T-helper 2 cell treated with Interferon-gamma antibody and Interleukin-4, amounts not matched to agents 100 ng/mL and 5 ng/mL, for 36 hours (primary cell): ENCODE measurements around the gene TMEM182. TPM values are rescaled to one million over a fixed set of nuclear protein-coding genes. Genes with fewer than 3 reads are reported as not detected.

Source experiments
- intact Hi-C: fragments of 100-400 bp; cut with micrococcal nuclease; formaldehyde crosslinking; loops from one replicate; pipeline ENCODE4 v1.15.1; 2023
- total RNA-seq: library from RNA; stranded (reverse); gene quantifications from 2 replicates; pipeline ENCODE4 v1.2.3, GENCODE V29; 2022

TMEM182 gene
- total RNA-seq, 1 donor from 2014 or later, result 3.2 TPM

DNA sequence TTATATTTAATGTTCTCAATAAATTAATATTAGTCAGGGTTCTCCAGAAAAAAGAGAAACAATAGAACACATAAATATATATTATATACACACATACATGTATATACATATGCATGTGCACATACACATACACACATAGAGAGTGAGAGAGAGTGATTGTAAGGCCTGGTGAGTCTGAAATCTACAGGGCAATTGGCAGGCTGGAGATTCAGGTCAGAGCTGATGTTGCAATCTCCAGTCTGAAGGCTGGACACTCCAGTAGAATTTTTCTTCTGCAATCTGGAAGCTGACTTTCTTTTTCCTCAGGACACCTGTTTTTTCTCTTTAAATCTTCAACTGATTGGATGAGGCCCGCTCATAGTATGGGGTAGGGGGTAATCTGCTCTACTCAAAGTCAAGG, 3.2 kb downstream of the TMEM182 start:
- intact Hi-C loops, result no loop called here

DNA sequence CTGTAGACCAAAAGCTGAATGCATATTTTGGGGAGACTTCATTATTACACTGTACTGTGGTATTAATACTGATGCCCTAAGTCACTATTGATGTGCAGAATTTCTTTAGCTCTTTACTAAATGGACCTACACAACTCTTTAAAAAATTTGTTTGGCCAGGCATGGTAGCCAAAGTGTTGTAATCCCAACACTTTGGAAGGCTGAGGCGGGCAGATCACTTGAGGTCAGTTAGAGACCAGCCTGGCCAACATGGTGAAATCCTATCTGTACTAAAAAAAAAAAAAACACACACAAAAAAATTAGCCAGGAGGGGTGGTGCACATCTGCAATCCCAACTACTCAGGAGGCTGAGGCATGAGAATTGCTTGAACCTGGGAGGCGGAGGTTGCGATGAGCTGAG, 6.4 kb downstream of the TMEM182 start:
- intact Hi-C loops, result no loop called here

DNA sequence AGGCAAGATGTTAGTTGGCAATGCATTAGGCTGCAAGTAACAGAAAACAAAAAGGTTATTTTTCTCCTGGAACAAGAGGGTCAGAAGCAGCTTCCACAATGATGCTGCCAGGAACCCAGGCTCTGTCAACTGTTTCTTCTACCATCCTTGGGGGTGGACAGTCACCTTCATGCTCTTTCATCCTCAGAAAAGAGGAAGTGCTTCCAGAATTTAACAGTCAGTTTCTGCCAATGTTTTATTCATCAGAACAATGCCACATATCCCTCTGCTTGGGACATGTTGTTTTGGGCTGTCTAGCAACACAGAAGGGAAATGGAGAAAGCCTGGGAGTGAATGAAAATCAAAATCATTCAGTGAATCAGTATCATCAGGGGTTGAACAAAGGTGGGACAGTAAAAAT, 7.1 kb downstream of the TMEM182 start:
- intact Hi-C loops, result no loop called here

DNA sequence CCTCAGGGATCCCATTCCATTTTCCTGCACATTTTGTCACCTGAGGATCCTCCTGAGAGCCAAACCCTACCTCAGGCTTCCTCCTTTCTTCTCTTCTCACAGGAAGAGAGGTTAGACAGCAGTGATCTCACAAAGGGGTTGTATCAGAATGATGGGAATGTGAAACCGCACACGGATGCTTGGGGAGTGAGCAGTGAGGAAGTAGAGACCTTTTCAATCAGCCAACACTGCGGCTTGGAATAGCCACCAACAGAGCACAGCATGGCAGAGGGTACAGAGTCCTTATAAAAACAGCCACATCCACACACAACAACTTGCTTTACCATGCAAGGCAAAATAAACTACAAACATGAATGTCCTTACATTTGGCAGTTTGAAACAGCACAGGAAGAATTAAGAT, 8.7 kb downstream of the TMEM182 start:
- intact Hi-C loops, result no loop called here

DNA sequence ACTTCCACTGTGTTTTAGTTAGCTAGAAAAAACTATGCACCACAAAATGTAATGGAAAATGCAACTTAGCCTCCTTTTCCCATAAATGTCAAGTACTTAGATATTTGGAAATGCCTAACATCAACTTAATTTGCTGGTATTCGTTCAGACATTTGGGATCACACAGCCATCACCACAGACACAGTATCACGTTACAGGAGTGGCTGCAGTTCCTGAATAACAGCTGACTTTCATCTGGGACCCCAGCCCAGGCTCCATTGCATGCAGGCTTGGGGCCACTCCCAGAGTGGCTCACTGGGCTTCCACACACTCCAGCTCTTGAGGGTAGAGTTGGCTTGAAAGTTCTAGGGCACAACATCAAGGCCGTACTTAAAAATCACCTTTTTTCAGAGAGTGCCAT, 9.3 kb downstream of the TMEM182 start:
- intact Hi-C loops, result no loop called here

DNA sequence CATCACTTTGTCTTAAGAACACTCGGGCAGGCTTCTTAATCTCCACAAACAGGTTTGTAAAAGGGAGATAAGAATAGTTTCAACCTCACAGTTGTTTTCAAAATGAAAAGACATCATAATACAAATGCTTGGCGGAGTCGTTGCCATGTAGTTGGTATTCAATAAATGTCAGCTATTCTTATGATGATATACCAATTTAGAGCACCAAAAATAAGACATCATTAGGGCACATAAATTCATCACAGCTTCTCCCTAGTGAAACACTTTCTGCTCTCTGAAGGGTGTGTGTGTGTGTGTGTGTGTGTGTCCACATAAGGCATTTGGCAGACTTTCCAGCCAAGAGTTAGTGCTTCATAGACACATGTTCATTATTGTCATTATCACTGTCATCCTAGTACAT, 10.8 kb downstream of the TMEM182 start:
- intact Hi-C loops, result no loop called here

DNA sequence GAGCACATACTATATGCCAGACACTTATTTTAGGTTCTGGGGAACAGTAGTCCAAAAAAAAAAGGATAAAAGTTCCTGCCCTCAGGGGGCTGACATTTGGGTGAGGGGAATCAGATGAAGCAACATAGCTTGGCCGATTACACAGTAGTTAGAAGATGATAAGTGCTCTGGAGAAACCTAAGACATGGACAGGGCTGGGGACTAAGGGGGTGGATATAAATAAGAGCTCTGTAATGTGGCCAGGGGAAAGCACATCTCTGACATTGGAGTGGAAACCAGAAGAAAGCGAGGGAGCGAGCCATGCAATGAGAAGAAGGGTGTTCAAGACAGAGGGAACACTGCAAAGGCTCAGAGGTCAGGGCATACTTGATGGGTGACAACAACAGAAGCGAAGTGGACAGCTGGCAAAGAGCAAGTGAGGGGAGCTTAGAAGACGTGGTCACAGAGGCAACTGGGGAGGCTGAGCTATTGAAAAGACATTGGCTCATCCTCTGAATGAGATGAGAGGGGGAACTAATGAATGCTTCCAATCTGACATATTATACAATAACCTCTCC, 11.4 kb downstream of the TMEM182 start:
- intact Hi-C loops, result no loop called here

DNA sequence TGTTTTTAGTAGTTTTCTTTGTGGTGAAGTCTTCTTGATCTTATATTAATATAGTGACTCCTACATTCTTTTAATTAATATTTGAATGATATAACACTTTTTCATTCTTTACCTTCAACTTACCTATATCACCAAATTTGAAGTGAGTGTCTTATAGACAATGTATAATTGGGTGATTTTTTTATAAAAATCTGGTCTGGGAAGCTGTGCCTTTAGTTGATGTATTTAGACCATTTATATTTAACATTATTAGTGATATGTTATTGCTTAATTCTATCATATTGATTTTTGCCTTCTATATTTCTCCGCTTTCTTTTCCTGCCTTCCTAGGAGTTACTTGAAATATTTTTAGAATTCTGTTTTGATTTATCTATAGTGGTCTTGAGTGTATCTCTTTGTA, 16.4 kb downstream of the TMEM182 start:
- intact Hi-C loops, result no loop called here

DNA sequence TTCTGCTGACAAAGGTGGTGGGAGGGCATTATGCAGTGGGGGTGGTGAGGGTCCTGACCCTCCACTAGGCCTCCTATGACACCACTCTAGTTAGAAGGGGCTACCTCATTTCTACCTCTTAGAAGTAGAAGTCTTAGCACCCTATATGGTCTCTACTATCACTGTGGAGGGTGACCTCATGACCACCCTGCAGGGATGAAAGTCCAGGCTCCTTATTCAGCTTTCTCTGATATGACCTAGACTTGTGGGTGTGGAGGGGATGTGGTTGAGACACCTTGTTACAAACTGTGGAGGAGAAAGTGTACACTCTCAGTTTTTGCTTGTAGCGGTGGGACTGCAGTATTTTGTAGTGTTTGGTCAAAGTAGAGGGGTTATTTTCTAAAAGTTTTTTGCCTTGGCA, 18.6 kb downstream of the TMEM182 start:
- intact Hi-C loops, result no loop called here

DNA sequence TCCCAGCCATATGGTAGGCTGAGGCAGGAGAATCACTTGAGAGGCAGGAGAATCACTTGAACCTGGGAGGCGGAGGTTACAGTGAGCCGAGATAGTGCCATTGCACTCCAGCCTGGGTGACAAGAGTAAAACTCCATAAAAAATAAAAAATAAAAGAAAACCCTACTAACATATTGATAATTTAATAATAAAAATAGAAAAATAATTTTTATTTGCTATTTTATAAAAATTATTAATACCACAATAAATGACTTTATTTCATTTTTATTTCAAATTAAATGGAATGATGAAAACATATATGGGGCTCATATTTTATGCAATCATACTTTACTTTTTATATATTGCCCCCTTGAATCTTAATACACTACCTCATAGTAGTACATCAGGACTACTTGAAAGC, 20.4 kb downstream of the TMEM182 start:
- intact Hi-C loops, result no loop called here

DNA sequence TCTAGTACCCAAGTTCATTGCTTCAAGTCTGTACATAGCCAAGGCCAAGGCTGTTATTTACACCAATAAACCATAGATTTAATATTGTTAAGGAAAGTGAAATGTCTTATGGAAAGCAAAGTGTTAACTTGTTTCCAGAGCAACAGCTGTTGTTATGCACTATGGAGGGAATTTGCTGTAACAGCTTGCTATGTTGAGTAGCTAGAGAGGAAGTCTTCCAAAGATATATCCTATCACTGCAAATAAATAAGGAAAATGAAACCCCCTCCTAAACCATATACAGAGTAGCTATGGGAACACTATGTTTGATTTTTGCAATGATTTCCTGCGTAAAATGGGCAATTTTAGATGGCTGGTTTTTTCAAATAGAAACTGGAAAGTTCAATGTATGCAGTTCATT, 21.1 kb downstream of the TMEM182 start:
- intact Hi-C loops, result no loop called here

DNA sequence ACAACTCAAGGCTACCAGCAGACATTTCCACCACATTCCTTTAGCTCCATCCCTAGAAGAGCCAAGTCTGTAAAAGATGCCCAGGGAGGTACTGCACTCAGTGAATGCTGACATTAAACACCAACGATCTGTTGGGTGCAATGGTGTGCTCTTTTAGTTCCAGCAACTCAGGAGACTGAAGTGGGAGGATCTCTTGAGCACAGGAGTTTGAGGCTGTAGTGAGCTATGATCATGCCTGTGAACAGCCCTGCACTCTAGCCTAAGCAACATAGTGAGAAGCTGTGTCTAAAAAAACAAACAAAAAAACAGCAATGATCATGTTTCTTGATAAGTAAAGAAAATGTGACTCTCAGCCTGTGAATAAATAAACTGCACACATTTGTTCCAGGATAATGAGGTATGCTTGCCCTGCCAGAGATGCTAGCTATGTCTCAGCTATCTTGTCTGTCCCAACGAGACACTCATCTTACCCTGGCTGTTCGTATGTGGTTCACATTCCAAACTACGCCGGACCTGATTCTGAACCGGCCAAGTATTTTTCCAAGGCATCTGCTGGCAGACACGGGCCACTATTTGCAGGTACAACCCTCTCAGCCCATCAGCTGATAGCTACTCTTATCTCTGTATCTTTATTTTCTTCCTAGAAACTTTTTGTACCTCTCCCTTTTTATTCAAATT, 21.8 kb downstream of the TMEM182 start:
- intact Hi-C loops, result no loop called here

DNA sequence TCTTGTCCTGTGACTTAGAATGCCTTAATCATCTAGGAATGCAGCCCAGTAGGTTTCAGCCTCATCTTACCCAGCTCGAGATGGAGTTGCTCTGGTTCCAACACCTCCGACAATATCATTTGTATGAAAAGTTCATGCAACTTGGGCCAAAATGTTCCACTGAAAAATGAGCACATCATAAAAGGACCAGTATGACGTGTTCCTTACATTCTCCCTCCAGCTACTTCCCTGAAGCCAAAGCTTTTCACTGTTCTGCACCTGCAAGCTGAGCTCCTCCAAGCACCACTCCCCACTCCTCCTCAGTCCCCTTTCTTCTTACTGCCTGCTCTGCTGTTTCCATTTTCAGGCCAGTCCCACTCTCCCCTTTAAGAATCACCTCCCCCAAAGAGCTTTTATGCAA, 23.1 kb downstream of the TMEM182 start:
- intact Hi-C loops, result no loop called here

DNA sequence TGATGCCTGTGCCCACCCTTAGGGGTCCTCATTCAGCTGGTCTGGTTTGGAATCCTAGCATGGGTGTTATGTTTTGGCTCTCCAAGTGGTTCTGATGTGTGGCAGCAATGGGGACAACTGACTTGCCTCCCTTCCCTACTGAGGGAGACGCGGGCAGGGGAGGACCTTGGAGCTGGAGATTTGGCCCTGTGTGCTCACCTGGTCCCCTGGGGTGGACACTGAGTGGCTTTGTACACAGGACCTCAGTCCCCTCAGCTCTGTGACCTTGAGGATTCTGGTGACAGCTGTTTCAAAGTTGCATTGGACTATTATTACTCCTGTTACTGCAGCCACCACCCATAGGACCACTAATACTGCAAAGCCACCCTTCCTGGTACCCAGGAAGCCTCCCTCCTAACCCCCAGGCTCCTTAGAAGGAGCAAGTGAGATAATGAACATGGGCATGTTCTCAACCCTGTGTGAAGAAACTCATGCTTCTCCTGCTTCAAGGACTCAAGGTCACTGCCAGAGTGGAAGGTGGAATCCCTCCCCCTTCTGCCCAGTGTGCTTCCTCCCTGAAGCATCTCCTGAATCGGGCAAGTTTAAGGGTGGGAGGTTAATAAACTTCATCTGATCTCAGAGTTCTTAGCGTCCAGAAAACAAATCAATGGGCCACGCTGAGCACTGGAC, 26.5 kb downstream of the TMEM182 start:
- intact Hi-C loops, result no loop called here

DNA sequence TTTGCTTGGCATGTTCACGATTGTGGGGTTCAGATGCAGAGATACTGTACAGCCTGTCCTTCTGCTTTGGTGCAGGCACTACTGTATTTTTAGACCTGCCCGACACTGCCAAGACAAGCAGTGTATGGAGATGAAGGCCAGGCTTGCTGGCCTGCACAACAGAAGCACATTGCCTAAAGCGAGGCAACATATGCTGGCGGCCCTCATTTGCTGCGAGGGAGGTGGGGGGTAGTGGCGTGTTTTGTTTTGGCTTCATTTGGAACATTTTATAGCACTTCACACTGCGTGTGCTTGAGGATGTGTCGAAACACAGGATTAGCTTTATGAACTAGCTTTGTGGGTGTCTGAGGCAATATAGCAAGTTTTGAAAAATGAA, 27.0 kb downstream of the TMEM182 start:
- intact Hi-C loops, result no loop called here

DNA sequence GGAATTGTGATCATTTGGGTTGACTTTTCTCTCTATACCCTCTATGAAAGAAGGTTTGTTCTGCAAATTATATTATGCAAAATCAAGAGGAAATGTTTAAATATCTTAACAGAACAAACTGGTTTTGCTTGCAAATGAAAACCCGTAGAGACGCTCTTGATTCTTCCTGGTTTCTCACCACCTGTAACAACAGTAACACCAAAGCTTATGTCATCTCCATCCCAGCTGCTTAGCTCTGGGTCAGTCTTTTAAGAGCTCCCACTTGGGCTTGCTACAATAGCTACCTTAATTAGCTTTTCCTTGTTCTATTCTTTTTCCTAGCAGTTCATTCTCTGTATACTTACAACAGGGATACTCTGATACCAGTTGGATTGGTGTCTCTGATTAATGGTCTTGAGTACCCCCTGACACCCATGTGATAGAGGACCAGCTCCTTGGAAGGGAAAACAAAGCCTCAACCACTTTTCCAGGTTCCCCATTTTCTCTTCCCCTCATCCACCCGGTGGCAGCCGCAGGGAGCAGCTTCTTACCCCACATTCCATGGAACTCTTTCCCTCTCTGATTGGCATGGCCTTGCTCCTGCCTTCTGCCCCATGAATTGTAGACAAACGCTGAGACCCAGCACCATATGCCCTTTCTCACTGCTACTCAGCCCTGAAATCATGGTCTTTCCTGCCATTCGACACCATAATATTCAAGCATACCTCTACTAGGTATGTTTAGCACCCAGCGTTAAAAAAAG, 27.7 kb downstream of the TMEM182 start:
- intact Hi-C loops, result no loop called here

DNA sequence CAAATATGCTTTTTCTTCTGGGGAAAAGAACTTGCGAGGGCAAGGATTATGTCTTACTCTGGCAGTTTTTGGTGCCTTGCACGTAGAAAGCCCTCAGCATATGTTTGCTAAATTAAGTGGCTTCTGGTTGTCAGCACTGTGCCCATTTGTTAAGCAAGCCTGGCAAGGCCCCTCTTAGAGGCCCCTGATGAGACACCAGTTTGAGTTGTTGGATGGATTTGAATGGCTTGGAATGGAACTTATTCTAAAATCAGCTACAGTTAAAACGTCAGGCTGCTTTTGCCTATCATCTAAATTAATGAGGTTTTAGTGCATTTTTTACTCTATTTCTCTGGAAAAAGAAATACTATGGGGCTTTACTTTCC, 28.2 kb downstream of the TMEM182 start:
- intact Hi-C loops, result no loop called here

DNA sequence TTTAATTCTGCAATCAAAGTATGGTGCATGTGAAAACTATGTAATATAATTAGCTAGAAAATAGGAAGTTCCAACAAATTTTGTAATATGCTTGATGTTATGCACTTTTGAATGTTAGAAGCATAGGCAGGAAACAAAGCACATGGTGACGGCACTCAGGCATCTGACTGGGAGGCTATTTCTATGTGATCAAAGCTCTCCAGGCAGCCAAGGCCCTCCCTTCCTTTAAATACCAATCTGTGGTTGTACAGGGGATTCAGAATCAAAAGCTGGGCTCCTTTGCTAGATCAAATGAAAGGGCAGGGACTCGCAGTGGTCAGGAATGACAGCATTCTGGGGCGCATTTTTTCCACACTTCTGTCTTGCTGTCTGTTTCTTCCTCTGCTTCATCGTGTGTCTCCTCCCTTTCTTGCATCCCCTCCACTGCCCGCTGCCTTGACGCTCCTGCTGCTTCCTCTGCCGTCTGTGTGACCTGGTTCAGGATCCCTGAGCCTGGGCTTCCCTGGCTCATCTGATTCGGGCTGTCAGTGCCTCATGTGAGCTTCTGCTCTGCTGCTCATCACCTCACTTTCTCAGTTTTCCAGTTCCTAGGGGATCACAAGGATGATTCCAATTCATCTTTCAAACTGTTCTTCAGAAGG, 30.9 kb downstream of the TMEM182 start:
- intact Hi-C loops, result no loop called here

DNA sequence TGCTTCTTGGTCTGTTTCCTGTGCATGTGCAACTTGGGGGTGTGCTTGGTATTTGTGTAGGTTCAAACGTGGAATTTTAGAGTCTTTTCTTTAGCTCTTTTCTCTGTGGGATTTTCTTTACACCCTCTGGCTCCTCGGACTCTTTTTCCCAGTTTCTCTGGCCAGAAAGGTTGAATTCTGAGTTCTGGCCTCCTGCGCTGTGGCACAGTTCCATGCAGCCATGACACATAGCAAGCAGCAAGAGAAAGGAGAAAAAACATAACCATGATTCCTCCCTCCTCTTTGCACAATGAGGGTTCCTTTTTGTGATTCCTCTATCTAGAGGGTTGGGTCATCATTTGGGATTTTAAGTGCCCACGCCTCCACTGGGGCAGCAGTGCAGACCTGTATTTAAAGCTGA, 33.8 kb downstream of the TMEM182 start:
- intact Hi-C loops, result no loop called here

DNA sequence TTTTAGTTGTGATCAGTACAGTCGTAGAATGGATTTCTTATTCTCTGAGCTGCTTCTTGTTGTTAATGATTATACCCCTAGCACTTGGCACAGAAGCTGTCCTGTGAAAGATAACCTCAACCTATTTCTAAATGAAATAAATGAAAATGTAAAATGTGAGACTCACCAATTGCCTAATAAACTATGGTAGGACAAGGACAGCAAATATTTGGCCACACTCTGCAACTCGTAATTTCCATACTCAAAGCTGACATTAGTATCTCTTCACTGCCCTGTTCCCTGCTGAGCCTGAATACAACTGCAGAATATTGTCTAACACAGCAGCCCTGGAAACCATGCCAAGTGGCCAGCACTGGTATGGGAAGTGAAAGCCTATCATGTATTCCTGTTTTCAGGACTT, 34.5 kb downstream of the TMEM182 start:
- intact Hi-C loops, result no loop called here

DNA sequence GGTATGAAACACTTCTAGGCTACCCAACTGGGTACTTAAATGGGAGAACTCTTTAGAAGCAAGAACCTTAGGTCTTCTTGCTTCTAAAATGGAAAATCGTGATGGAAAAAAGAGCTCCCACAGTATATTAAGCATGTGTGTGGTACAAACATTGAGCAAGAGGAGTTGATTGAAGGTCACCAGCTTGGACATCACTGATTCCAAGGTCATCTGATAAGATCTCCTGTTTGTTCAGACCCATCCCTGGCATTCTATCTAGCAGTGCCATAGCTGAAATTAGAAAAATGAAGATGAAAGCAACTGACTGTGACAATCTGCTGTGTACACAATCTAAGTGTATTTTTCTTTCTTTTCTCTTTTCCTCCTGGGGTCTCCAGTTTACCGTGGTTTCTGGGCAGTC, 35.7 kb downstream of the TMEM182 start:
- intact Hi-C loops, result no loop called here

DNA sequence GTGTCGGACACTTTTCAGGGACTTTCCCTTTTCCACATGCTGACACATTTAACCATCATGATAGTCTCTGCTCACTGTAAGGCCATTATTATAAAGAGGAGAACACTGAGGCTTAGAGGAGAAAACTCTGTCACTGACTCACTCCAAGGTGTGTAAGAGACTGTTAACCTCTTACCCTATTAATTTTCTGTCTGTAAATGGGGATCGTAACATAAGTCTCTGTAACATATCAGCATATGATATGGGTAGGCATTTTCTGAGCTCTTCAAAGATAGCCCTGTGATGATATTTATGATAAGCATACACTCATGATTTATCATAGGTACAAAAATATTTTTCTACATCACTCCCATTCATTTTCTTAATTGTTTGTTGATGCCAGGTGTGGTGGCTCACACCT, 36.4 kb downstream of the TMEM182 start:
- intact Hi-C loops, result no loop called here
